Measurements from ENCODE around the gene MYO15B.

GRCh38 chr17:75662511-75662910 is 74.9 kb downstream of the MYO15B start:
- TF ChIP-seq POLR2AphosphoS5 (IDR thresholded peaks at IDR 0.05; ENCODE audit: low read depth, low read length) (no peak), TAF1 (IDR thresholded peaks at IDR 0.05; ENCODE audit: borderline replicate concordance, insufficient read depth, low read length) (no peak), REST (IDR thresholded peaks at IDR 0.05; ENCODE audit: insufficient read depth in 1 of 2, low read depth in 2 of 2, low read length in 2 of 2) (no peak), FOXP2 (optimal IDR thresholded peaks at IDR 0.05; ENCODE audit: borderline replicate concordance, extremely low read depth, extremely low read length, insufficient read depth) (no peak), SIN3A (IDR thresholded peaks at IDR 0.05; ENCODE audit: borderline replicate concordance, insufficient read depth, low read length) (no peak)

All from PFSK-1 (cell line).